Vagina (tissue), 2 donors: ENCODE data around the gene NAA38. TPM values are rescaled to one million over a fixed set of nuclear protein-coding genes. Genes with fewer than 3 reads are reported as not detected.

Source experiments
- DNase-seq, 2 donors: peaks; one replicate each; pipeline ENCODE4 v3.0.0-alpha.2; 2017; ENCODE audit errors: extremely low spot score in 2 of 2
- H3K27ac ChIP-seq: fragments of 200-600 bp; sonication (generic); one replicate; pipeline ENCODE4 v1.5.1; 2019
- H3K27me3 ChIP-seq: fragments of 200-600 bp; sonication (generic); one replicate; pipeline ENCODE4 v1.5.1; 2019
- H3K36me3 ChIP-seq, 2 donors: fragments of 200-600 bp; sonication (generic); one replicate each; pipeline ENCODE4 v1.5.1; 2017 to 2019
- H3K4me1 ChIP-seq: fragments of 200-600 bp; sonication (generic); one replicate; pipeline ENCODE4 v1.5.1; 2019
- H3K4me3 ChIP-seq, 2 donors: fragments of 200-600 bp; sonication (generic); 1 replicate in 1 of 2; 2 replicates in 1 of 2; pipeline ENCODE4 v1.5.1; 2016 to 2019
- H3K9me3 ChIP-seq: fragments of 200-600 bp; sonication (generic); one replicate; pipeline ENCODE4 v1.5.1; 2019
- POLR2A ChIP-seq, 2 donors: fragments of 450-650 bp; IDR thresholded peaks; one replicate each; pipeline ENCODE4 v1.6.1; 2017; ENCODE audit warnings: antibody characterized with exemption in 2 of 2, mild to moderate bottlenecking in 2 of 2, moderate library complexity in 2 of 2
- POLR2AphosphoS5 ChIP-seq, 2 donors: sonication (generic); formaldehyde crosslinking; IDR thresholded peaks; one replicate each; pipeline ENCODE4 v1.9.0; 2017; ENCODE audit warnings: antibody characterized with exemption in 2 of 2, mild to moderate bottlenecking in 2 of 2, low read depth in 1 of 2; ENCODE audit not compliant: insufficient read depth in 1 of 2
- intact Hi-C: fragments of 100-400 bp; cut with DNase I; formaldehyde crosslinking; loops from one replicate; pipeline ENCODE4 v1.15.1; 2023
- total RNA-seq: library from RNA; depleted of rRNA; stranded (reverse); fragments of >200 nt; gene quantifications from one replicate; pipeline ENCODE4 v1.2.3, GENCODE V29; 2016
- TF ChIP-seq, protein P1 (sequence below), 3 experiments: fragments of 450-650 bp in 2 of 3; fragments of 200-600 bp in 1 of 3; sonication (generic) in 1 of 3; IDR thresholded peaks; one replicate each; pipeline ENCODE4 v1.5.1; 2017 to 2019; ENCODE audit warnings: antibody characterized with exemption in 3 of 3, mild to moderate bottlenecking in 2 of 3, moderate library complexity in 2 of 3

The NAA38 gene
- total RNA-seq, 1 donor from 2014 or later, result 83.5 TPM

- Histone ChIP-seq H3K27ac (no peak overlapping the region), H3K36me3 (no peaks in the 10 kb centered on the region), H3K9me3 (no peaks in the 10 kb centered on the region), H3K4me3 (no peak overlapping the region), H3K27me3 (no peaks in the 10 kb centered on the region), H3K4me1 (no peaks in the 10 kb centered on the region)
- no peak for DNase-seq
- intact Hi-C loops, result loop anchor here (5.0 kb wide), 2 partner anchors 34 to 164 kb away; partner anchors contain the start of genes CYB5D1, NAA38 and TMEM88
- TF ChIP-seq, protein P1, sequence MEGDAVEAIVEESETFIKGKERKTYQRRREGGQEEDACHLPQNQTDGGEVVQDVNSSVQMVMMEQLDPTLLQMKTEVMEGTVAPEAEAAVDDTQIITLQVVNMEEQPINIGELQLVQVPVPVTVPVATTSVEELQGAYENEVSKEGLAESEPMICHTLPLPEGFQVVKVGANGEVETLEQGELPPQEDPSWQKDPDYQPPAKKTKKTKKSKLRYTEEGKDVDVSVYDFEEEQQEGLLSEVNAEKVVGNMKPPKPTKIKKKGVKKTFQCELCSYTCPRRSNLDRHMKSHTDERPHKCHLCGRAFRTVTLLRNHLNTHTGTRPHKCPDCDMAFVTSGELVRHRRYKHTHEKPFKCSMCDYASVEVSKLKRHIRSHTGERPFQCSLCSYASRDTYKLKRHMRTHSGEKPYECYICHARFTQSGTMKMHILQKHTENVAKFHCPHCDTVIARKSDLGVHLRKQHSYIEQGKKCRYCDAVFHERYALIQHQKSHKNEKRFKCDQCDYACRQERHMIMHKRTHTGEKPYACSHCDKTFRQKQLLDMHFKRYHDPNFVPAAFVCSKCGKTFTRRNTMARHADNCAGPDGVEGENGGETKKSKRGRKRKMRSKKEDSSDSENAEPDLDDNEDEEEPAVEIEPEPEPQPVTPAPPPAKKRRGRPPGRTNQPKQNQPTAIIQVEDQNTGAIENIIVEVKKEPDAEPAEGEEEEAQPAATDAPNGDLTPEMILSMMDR (IDR thresholded peaks at IDR 0.05), result no peak
- TF ChIP-seq POLR2AphosphoS5 (IDR thresholded peaks at IDR 0.05; ENCODE audit: insufficient read depth in 1 of 2, low read depth in 1 of 2) (no peak), POLR2A (IDR thresholded peaks at IDR 0.05) (no peak)
These were observed 33.8 kb downstream of the NAA38 start for GRCh38 chr17:7823581-7824001.

GRCh38 chr17:7822126-7822525, 35.2 kb downstream of the NAA38 start:
- intact Hi-C loops, result loop anchor here (5.0 kb wide), 2 partner anchors 35 to 165 kb away; partner anchors contain the start of genes CYB5D1, NAA38 and TMEM88
- H3K27ac ChIP-seq, result no peak overlapping the region
- no peaks in the 10 kb centered on the region for H3K9me3 ChIP-seq
- no peaks in the 10 kb centered on the region for H3K27me3 ChIP-seq
- no peaks in the 10 kb centered on the region for H3K36me3 ChIP-seq
- no peaks in the 10 kb centered on the region for H3K4me1 ChIP-seq
- no peak for DNase-seq
- TF ChIP-seq, protein P1 (IDR thresholded peaks at IDR 0.05), result no peak
- no peak overlapping the region for H3K4me3 ChIP-seq

DNA sequence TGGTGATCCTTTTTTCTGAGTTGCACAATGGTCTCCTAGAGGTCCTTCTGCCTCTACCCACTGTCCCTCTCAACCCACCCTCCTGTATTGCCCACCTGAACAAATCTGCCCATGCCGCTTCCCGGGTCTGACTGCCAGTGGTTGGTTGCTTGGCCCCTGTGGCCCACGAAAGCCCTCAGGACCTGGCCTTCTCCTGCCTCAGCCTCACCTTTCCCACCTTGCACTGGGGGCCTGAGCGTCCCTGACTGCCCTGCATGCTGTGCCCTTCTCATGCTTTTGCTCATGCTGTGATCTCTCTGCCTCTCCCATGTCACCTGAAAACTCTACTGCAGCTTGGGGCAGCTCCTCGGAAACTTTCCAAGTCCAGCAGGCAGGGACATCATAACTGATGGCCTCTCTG, 37.1 kb downstream of the NAA38 start:
- intact Hi-C loops, result loop anchor here (5.0 kb wide), 2 partner anchors 37 to 167 kb away; partner anchors contain the start of genes CYB5D1, NAA38 and TMEM88
- no peak for DNase-seq

GRCh38 chr17:7818746-7819645, 38.4 kb downstream of the NAA38 start:
- DNase-seq, result no peak
- H3K4me3 ChIP-seq, result no peak overlapping the region
- H3K36me3 ChIP-seq, result no peaks in the 10 kb centered on the region
- intact Hi-C loops, result no loop called here
- no peaks in the 10 kb centered on the region for H3K27me3 ChIP-seq
- no peaks in the 10 kb centered on the region for H3K9me3 ChIP-seq
- H3K4me1 ChIP-seq, result no peaks in the 10 kb centered on the region
- no peak overlapping the region for H3K27ac ChIP-seq
- TF ChIP-seq, protein P1 (IDR thresholded peaks at IDR 0.05), result no peak
- TF ChIP-seq POLR2AphosphoS5 (IDR thresholded peaks at IDR 0.05; ENCODE audit: insufficient read depth in 1 of 2, low read depth in 1 of 2) (no peak), POLR2A (IDR thresholded peaks at IDR 0.05) (no peak)

More for the DNA sequence above, 37.1 kb downstream of the NAA38 start:
- no peaks in the 10 kb centered on the region for H3K9me3 ChIP-seq
- no peaks in the 10 kb centered on the region for H3K36me3 ChIP-seq
- no peaks in the 10 kb centered on the region for H3K27me3 ChIP-seq
- H3K4me1 ChIP-seq, result no peaks in the 10 kb centered on the region
- TF ChIP-seq POLR2A (IDR thresholded peaks at IDR 0.05) (no peak), POLR2AphosphoS5 (IDR thresholded peaks at IDR 0.05; ENCODE audit: insufficient read depth in 1 of 2, low read depth in 1 of 2) (no peak)
- TF ChIP-seq, protein P1 (IDR thresholded peaks at IDR 0.05), result no peak
- no peak overlapping the region for H3K4me3 ChIP-seq
- H3K27ac ChIP-seq, result no peak overlapping the region

DNA sequence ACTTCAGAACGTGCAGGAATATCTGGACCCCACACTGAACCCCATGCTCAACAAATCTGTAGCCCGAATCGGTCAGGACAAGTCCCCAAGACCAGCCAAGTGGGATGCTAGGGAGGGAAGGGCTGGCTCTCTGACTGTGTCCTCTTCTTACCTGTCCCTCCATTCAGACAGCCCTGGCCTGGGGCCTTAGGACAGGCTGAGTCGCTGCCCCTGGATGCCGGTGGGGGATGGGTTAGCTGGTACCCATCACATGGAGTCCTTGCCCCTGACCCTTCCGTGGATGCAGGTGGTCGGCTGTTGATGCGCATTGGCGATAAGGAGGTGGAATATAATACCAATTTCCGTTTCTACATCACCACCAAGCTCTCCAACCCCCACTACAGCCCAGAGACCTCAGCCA, 39.3 kb downstream of the NAA38 start:
- intact Hi-C loops, result no loop called here
- no peak for DNase-seq
- TF ChIP-seq, protein P1 (IDR thresholded peaks at IDR 0.05), result no peak
- no peak for TF ChIP-seq POLR2A (IDR thresholded peaks at IDR 0.05)
- no peak for TF ChIP-seq POLR2AphosphoS5 (IDR thresholded peaks at IDR 0.05; ENCODE audit: insufficient read depth in 1 of 2, low read depth in 1 of 2)
- H3K36me3 ChIP-seq, result no peaks in the 10 kb centered on the region
- no peak overlapping the region for H3K4me3 ChIP-seq
- no peaks in the 10 kb centered on the region for H3K4me1 ChIP-seq
- H3K27ac ChIP-seq, result no peak overlapping the region
- H3K9me3 ChIP-seq, result no peaks in the 10 kb centered on the region
- no peaks in the 10 kb centered on the region for H3K27me3 ChIP-seq
